ENCODE data around the gene PLA2G2F.

PLA2G2F gene

DNA sequence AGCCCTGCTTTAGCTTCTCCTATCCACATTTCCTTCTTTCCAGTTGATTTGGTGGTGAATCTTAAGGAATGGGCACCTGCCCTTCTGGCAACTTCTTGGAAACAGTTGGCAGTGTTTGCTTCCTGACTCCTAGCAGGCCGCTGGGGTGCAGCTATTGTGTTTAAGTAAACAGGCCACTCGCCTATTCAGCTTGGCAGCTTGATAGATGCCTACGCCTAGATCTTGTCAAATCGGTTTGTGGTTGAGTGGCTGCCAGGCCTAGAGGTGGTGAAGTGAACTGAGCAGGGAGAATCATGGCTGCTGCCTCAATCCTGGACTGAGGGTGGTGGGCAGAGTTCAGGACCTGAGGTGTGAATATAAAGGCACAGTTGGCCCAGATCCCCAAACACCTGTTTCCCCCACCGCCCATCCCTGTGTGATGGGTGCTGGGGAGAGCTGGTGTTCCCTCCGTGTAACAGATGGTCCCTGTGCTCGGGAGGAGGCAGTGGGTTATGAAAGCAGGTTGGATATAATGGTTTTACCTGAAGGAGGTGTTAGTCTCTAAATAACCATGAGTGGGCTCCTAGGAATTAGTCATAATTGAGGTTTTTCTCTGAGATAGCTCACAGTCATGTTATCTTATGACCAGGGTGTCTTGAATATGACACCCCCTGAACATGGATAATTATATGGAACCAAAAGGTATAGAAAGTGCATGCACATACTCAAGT lies 48.1 kb downstream of the PLA2G2F start:
- peak; percentile 24 to 49 for DNase-seq (ENCODE audit: extremely low read depth in 1 of 2, low read depth in 1 of 2)

DNA sequence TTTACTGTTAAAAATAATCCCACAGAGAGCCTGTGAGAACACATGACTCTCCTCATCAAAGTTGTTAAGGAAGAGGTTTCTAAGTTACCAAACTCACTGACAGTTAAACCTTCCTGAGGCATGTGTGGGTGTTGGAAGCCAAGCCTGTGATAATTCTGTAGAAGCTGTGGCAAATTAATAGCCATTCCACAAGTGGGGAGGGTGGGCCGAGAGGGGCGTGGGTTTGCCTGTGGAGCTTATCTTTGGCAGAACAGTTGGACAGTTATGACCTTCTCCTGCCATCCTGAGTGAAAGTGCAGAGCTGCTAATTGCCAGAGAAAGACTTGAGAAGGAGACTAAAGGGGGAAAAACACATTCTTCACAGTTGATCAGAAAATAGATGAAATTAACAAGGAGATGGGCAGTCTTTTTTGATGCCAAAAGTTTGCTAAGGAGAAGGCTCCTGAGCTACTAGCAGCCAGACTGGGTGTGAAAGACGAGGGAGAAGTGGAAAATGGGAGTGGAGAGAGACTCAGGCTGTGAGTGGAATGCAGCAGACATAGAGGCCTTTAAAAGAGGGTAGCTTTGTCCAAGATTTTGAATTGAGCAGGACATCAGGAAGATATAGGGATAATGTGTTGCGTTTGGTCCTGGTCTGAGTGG lies 48.8 kb downstream of the PLA2G2F start:
- DNase-seq (ENCODE audit: extremely low read depth in 1 of 2, low read depth in 1 of 2) = no peak

DNA sequence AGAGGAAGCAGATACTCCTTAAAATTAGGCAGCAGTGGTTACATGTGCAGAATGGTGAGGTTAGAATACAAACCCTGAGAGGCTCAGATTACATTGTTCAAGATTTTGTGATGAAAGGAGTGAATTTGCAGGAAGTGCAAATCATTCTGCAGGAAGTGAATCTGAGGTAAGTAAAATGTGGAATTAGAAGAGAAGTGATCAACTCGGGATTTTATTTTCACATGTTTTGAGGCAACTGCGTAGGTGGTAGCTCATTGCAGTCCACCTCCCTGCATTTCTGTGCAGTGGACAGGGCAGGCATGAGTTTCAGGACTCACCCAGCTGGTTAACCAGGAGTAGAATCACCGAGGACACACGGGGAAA lies 49.3 kb downstream of the PLA2G2F start:
- DNase-seq (ENCODE audit: extremely low read depth in 1 of 2, low read depth in 1 of 2) = no peak

DNA sequence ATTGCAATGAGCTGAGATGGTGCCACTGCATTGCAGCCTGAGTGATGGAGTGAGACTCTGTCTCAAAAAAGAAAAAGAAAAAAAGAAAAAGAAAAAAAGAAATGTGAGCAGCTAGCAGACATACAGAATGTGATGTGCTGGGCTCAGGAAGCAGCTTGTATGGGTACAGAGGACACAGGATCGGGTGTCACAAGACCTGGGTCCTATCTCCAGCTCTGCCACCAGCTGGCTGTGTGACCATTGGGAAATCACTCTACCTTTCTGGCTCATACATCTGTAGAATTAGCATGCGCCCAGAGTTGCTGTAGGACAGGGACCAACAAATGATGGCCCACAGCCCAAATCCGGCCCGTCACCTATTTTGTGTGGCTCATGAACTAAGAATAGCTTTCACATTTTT lies 50.5 kb downstream of the PLA2G2F start:
- no peak for DNase-seq (ENCODE audit: extremely low read depth in 1 of 2, low read depth in 1 of 2)

DNA sequence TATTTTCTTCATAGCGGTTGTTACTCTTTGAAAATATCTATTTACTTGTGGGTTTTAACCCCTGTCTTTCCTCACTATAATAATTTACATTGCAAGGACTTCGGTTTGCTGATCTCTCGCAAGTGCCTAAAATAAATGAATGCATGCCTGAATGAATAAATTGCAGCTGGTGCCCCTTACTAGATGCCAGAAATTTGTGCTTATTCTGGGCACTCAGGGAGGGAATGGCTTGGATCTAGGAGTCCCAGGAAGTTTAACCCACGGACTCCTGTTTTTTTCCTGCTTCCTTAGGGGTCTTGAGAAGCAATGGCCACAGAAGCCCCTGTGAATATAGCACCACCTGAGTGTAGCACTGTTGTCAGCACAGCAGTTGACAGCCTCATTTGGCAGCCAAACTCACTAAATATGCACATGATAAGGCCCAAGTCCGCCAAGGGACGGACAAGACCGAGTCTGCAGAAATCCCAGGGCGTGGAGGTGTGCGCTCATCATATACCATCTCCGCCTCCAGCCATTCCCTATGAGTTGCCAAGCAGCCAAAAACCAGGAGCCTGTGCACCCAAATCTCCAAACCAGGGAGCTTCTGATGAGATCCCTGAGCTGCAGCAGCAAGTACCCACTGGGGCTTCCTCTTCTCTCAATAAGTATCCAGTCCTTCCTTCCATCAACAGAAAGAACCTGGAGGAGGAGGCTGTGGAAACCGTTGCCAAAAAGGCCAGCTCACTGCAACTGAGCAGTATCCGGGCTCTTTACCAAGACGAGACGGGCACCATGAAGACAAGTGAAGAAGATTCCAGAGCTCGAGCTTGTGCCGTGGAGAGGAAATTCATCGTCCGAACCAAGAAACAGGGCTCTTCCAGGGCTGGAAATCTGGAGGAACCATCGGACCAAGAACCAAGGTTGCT lies 51.4 kb downstream of the PLA2G2F start:
- no peak for DNase-seq (ENCODE audit: extremely low read depth in 1 of 2, low read depth in 1 of 2)

DNA sequence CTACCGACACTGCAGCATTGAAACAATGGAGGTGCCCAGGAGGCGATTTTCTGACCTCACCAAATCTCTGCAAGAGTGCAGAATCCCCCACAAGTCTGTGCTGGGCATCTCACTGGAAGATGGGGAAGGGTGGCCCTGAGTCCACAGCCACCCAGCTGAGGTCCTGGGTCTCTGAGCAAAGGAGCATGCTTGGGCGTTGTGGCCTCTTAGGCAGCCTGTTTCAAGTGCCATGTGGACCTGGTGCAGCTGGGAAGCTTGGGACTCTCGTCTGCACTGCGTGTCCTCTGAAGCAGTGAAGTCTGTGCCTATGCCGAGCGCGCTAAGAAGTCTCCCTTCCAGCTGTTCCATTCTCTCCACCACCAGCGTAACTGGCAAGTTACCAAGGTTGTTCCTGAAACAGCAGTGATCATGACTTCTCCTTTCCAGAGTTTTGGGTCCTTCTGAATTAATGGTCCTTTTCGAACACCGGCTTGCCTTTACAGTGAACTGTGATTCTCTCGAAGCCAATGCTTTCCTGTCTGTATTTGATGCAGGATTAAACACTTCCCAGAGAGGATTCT lies 52.2 kb downstream of the PLA2G2F start:
- DNase-seq (ENCODE audit: extremely low read depth in 1 of 2, low read depth in 1 of 2) = no peak

DNA sequence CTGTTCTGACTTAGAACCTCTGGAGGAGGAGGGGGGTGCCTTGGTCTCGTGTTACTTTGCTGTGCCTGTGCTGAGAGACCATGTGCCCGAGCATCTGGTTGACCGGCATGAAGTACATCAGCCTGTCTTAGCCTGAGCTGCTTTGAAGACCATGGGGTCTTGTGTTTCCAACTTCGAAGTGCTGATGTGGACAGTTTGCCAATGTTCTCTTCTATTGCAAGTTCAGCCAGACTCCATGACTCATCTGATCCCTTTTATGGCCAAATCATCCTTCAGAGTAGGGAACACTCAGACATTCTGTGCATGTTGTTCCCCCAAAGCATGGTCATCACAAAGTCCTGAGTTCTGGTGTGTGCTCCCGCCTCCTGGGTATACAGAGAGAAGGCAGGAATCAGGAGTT lies 53.2 kb downstream of the PLA2G2F start:
- no peak for DNase-seq (ENCODE audit: extremely low read depth in 1 of 2, low read depth in 1 of 2)

DNA sequence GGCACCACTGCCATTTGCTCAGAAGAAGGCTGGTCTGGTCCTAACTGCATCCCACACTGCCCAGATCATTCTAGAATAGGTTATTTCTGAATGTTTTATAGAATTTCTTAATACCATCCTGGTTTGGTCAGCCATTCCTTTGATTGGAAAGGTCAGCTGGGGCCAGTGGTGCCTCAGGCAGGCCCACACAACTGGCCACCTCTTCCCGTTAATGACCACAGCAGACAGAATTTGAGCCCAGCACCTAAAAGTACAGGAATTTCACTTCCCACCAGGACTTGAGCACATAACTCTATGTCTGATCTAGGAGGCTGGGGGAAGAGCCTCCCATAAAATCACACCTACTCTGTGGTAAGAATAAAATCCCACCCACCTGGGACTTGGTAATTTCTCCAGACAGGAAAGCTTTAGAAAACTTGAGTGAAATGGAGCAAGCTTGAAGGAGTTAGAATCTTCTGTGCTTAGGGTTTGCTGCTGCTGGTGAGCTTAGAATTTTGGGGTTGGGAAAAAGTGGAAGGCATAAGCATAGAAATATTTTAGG lies 53.8 kb downstream of the PLA2G2F start:
- DNase-seq (ENCODE audit: extremely low read depth in 1 of 2, low read depth in 1 of 2) = no peak

DNA sequence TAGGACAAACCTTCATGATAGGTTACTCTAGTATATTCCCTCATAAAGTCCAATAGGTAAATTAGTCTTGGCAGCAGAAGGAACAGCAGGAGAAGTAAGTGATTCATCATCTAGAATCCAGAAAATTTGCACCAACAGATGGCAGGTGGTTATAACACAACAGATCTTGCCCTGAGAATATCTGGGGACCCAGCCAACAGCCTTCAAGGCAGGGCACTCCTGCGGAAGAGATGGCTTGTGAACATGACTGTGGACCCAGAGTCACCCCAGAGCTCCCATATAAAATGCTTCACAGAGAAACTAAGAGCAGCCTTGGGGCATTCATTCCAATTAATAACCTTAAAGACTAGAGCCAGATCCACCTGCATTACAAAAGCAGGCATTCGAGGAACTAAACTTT lies 55.1 kb downstream of the PLA2G2F start:
- no peak for DNase-seq (ENCODE audit: extremely low read depth in 1 of 2, low read depth in 1 of 2)

DNA sequence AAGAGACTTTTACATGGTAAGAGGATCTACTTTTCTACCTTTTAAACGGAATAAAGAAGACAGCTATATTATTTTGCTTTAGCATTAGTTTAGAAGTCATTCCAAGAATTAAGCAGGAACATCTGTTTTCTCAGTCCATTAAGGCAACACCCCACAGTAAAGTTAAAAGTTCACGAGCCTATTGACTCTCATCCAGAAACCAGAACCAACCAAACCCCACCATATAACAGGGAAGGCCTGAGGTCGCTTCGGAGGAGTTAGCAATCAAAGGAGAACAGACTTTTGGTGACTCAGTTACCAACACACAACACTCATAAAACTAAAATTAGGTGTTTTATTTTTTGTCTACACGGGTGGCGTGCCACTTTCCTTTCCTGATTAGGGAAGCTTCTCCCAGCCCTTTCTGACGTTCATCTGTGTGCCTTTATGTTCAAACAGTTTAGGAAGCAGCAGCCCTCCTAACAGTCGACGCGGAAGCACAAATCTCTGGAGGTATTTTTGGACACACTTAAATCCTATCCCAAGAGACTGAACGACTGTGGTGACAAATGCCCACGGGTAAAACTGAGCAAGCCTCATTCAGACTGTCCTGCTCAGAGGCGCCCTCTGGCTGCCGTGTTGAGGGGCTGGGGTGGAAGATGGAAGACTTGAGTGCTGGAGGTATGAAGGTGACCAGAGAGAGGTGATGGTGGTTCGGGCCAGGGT lies 55.8 kb downstream of the PLA2G2F start:
- DNase-seq (ENCODE audit: extremely low read depth in 1 of 2, low read depth in 1 of 2) = peak in 1 of 2 donors; percentile 46

DNA sequence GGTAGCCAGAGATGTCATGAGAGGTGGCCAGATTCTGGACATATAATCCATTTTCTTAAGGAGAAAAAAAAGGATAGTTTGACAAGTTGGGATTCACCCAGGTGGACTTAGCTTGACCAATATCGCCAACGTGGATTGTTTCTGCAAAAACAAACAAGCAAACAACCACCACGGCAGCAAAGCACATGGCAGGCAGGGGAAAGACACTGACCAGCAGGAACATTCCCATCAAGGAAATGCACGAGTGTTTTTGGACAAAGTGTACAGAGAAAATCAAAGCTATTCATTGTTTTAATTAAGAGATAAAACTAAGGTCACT lies 56.3 kb downstream of the PLA2G2F start:
- no peak for DNase-seq (ENCODE audit: extremely low read depth in 1 of 2, low read depth in 1 of 2)

DNA sequence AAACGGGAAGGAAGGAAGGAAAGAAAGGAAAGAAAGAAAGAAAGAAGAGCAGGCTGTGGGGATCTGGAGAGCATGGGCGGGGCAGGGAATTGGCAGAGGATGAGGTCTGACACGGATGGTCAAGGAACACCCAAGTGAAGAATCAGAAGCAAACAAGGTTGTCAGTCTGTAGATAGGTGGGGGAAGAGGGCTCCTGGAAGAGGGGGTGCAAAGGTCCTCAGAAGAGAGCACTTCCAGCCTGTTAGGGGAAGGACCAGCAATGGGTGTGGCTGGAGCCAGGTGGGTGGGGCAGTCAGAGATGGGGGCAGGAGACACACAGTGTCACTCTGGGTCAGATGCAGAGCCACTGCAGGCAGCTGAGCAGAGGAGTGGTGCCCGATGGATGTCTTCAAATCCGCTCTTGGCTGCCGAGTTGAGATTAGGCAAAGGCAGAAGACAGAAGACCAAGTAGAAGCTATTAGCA lies 58.2 kb downstream of the PLA2G2F start:
- DNase-seq (ENCODE audit: extremely low read depth in 1 of 2, low read depth in 1 of 2) = no peak

DNA sequence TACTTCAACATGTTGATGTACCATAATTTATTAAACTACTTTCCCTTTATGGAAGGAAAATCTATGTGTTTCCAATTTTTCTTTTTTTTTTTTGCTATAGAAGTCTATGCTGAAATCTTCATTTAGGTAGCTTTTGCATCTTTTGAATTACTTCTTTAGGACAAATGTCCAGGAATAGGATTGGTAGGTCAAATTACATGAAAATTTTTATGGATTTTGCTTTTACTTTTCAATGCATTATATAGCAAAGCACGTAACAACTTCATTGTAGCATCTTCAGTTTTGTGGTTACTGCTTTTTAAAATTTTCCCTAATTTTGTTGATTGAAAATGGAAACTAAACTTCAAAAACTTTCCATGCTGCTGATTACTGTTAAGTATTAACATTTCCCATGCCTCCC lies 59.2 kb downstream of the PLA2G2F start:
- DNase-seq (ENCODE audit: extremely low read depth in 1 of 2, low read depth in 1 of 2) = no peak

DNA sequence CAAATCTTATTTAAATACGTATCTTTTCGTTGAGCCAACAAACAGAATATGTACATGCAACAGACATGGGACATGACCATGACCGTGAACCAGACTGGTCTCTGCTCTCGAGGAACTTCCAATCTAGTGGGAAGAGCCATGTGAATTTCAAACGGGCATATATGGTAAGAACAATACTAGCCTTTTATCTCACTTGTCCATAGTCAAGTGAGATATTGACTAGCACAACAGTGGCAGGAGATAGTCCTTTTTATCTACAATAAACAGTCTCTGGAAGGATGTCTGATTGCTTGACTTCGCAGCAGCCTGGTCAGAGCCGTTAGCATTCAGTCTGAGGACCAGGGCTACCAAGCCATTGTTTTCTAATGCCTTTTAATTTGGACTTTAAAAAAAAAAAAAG lies 59.8 kb downstream of the PLA2G2F start:
- no peak for DNase-seq (ENCODE audit: extremely low read depth in 1 of 2, low read depth in 1 of 2)

DNA sequence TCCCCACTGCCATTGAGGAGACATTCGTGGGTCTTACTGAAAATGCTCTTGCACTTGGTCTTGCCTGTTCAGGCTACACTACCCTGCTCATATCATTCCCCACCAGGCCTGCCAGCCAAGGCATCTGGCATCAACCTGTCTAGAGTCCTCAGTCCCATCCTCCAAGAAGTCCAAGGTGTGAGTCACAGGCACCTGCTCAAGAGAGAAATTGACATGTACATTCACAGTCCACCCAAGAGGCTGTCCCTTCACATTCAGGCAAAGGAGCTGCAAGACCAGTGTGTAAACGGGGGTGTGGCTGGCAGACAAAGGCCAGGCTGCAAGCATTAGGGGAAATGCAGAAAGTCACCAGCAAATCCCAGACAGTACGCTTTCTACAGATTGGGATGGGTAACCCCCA lies 60.3 kb downstream of the PLA2G2F start:
- no peak for DNase-seq (ENCODE audit: extremely low read depth in 1 of 2, low read depth in 1 of 2)

DNA sequence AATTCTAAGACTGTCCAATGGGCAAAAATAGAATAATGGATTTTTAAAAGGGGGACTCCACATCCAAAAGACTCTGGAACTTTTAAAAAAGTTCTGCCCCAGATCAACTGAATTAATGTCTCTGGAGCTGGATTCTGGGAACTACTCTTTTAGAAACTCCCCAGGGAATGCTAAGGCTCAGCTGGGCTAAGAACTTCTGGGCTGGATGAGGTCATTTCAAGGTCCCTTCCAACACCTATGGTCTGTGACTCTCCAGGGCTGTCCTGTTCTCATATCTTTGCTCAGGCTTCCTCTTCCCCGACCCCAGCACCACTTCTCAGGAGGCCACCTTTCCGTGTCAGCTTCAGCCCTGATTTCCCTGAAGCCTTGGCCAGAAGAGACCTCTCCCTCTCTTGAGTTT lies 60.7 kb downstream of the PLA2G2F start:
- DNase-seq (ENCODE audit: extremely low read depth in 1 of 2, low read depth in 1 of 2) = no peak
